HepG2 (cell line): ENCODE measurements around the gene CRKL. TPM values are rescaled to one million over a fixed set of nuclear protein-coding genes. Genes with fewer than 3 reads are reported as not detected.

Experiments
- ATAC-seq: fragments of 200-7000 bp; cut with Tn5 transposase; 3 replicates; pipeline ENCODE4 v1.9.1; 2020; ENCODE audit warnings: mild to moderate bottlenecking, moderate library complexity
- BruUV-seq: library from RNA; stranded (reverse); fragments of 400-500 nt; replicated peaks from 2 replicates; lab custom pipeline; 2021; lab: Mats Ljungman, UMichigan
- CTCF ChIA-PET: fragments of 300-600 bp; formaldehyde crosslinking; extraction: SDS; loops from one replicate; lab custom pipeline; 2021; ENCODE audit warnings: low total read pairs, inconsistent platforms, low intra/inter-chr PET ratio; lab: Yijun Ruan, JAX
- POLR2A ChIA-PET: fragments of 350-600 bp; sonication (Branson Sonifier 250); formaldehyde crosslinking; loops from one replicate; lab custom pipeline; 2020; ENCODE audit warnings: antibody characterized with exemption, inconsistent platforms; lab: Yijun Ruan, JAX
- DNase-seq: peaks from one replicate; pipeline ENCODE4 v3.0.0-alpha.2; 2015; ENCODE audit warnings: low spot score
- FAIRE-seq: peaks from 3 replicates; lab custom pipeline; 2011; peaks lifted over from hg19 to GRCh38; lab: Jason Lieb, UNC
- H2AFZ ChIP-seq: one replicate; pipeline ENCODE4 v1.6.1; 2011; ENCODE audit warnings: low read length, inconsistent platforms
- H3K27ac ChIP-seq: fragments of 300-600 bp; 3 replicates; pipeline ENCODE4 v1.8.0; 2011; ENCODE audit warnings: mixed run types, mild to moderate bottlenecking, mixed read lengths, low read length, inconsistent platforms; ENCODE audit not compliant: insufficient read depth; ENCODE audit errors: extremely low read length
- H3K27me3 ChIP-seq, 2 experiments: fragments of 200-600 bp in 1 of 2; 2 replicates in 1 of 2; 3 replicates in 1 of 2; pipeline versions ENCODE4 v1.6.0 to v1.8.0; 2011; ENCODE audit warnings: low read length in 2 of 2, mild to moderate bottlenecking in 2 of 2, moderate library complexity in 2 of 2, inconsistent platforms in 1 of 2; ENCODE audit not compliant: insufficient read depth in 2 of 2, control insufficient read depth in 1 of 2
- H3K36me3 ChIP-seq, 2 experiments: fragments of 200-600 bp in 1 of 2; replicated peaks in 1 of 2; 2 replicates in 1 of 2; 3 replicates in 1 of 2; pipeline versions ENCODE4 v1.5.1 to v1.8.0; 2011; ENCODE audit warnings: low read length in 2 of 2, inconsistent platforms in 1 of 2; ENCODE audit not compliant: insufficient read depth in 2 of 2, control insufficient read depth in 1 of 2
- H3K4me1 ChIP-seq: 2 replicates; pipeline ENCODE4 v1.5.1; 2012; ENCODE audit warnings: low read length, inconsistent platforms; ENCODE audit not compliant: insufficient read depth
- H3K4me2 ChIP-seq: 2 replicates; pipeline ENCODE4 v1.6.0; 2011; ENCODE audit warnings: low read depth, low read length, inconsistent platforms
- H3K4me3 ChIP-seq, 3 experiments: fragments of 200-600 bp in 1 of 3; sonication (generic), shearing (Covaris generic) in 1 of 3; replicated peaks in 1 of 3; 2 replicates each; pipeline ENCODE4 v1.5.1; 2011 to 2016; ENCODE audit warnings: low read length in 3 of 3, inconsistent platforms in 2 of 3, low read depth in 2 of 3, mild to moderate bottlenecking in 2 of 3, control low read depth in 1 of 3, mixed read lengths in 1 of 3; ENCODE audit not compliant: insufficient read depth in 1 of 3
- H3K79me2 ChIP-seq: one replicate; pipeline ENCODE4 v1.6.1; 2011; ENCODE audit warnings: low read length, inconsistent platforms; ENCODE audit not compliant: insufficient read depth
- H3K9ac ChIP-seq: 2 replicates; pipeline ENCODE4 v1.6.0; 2011; ENCODE audit warnings: mild to moderate bottlenecking, low read depth, low read length, inconsistent platforms; ENCODE audit not compliant: insufficient read depth
- H3K9me3 ChIP-seq: 2 replicates; pipeline ENCODE4 v1.5.1; 2012; ENCODE audit warnings: mild to moderate bottlenecking, low read length
- H4K20me1 ChIP-seq: 2 replicates; pipeline ENCODE4 v1.6.0; 2011; ENCODE audit warnings: inconsistent platforms, mild to moderate bottlenecking, low read length, moderate library complexity; ENCODE audit not compliant: insufficient read depth
- AHDC1 ChIP-seq: sonication (generic); formaldehyde crosslinking; IDR thresholded peaks from 2 replicates; pipeline ENCODE4 v1.5.1; 2020; ENCODE audit warnings: mild to moderate bottlenecking, missing genetic modification reagents, borderline replicate concordance
- KAT2B ChIP-seq: fragments of 150-350 bp; IDR thresholded peaks from 2 replicates; pipeline ENCODE4 v1.6.1; 2014; ENCODE audit warnings: low read depth, low read length, borderline replicate concordance
- NR1H2 ChIP-seq: sonication (generic); formaldehyde crosslinking; IDR thresholded peaks from 2 replicates; pipeline ENCODE4 v1.8.1; 2022; ENCODE audit warnings: low read depth, missing genetic modification reagents, borderline replicate concordance
- RORA ChIP-seq: sonication (generic); formaldehyde crosslinking; IDR thresholded peaks from 2 replicates; pipeline ENCODE4 v1.5.0; 2020; ENCODE audit warnings: mild to moderate bottlenecking, missing genetic modification reagents, moderate library complexity
- TEF ChIP-seq: sonication (generic); formaldehyde crosslinking; IDR thresholded peaks from 2 replicates; pipeline ENCODE4 v1.5.0; 2020; ENCODE audit warnings: missing genetic modification reagents
- ZBTB33 ChIP-seq: sonication (generic); formaldehyde crosslinking; IDR thresholded peaks from 2 replicates; pipeline ENCODE4 v1.4.0; 2020; ENCODE audit warnings: missing genetic modification reagents
- ZFP82 ChIP-seq: sonication (generic); formaldehyde crosslinking; IDR thresholded peaks from 2 replicates; pipeline ENCODE4 v1.5.1; 2020; ENCODE audit warnings: mild to moderate bottlenecking, missing genetic modification reagents, borderline replicate concordance
- ZNF10 ChIP-seq: sonication (generic); formaldehyde crosslinking; IDR thresholded peaks from 2 replicates; pipeline ENCODE4 v1.4.0; 2020; ENCODE audit warnings: mild to moderate bottlenecking, low read depth, missing genetic modification reagents, borderline replicate concordance
- ZNF460 ChIP-seq: sonication (generic); formaldehyde crosslinking; IDR thresholded peaks from 2 replicates; pipeline ENCODE4 v1.5.1; 2020; ENCODE audit warnings: missing genetic modification reagents, mild to moderate bottlenecking, borderline replicate concordance
- ZNF501 ChIP-seq: sonication (generic); formaldehyde crosslinking; IDR thresholded peaks from 2 replicates; pipeline ENCODE4 v1.5.1; 2020; ENCODE audit warnings: mild to moderate bottlenecking, moderate library complexity, missing genetic modification reagents
- ZNF543 ChIP-seq: sonication (generic); formaldehyde crosslinking; IDR thresholded peaks from 2 replicates; pipeline ENCODE4 v1.4.0; 2020; ENCODE audit warnings: mild to moderate bottlenecking, missing genetic modification reagents
- ZNF567 ChIP-seq: sonication (generic); formaldehyde crosslinking; IDR thresholded peaks from 2 replicates; pipeline ENCODE4 v1.8.1; 2023; ENCODE audit warnings: mild to moderate bottlenecking, missing genetic modification reagents, borderline replicate concordance
- ZNF577 ChIP-seq: sonication (generic); formaldehyde crosslinking; IDR thresholded peaks from 2 replicates; pipeline ENCODE4 v1.4.0; 2020; ENCODE audit warnings: mild to moderate bottlenecking, low read depth, missing genetic modification reagents, borderline replicate concordance
- ZNF737 ChIP-seq: sonication (generic); formaldehyde crosslinking; IDR thresholded peaks from 2 replicates; pipeline ENCODE4 v1.5.0; 2020; ENCODE audit warnings: missing genetic modification reagents, mild to moderate bottlenecking, borderline replicate concordance
- ZNF850 ChIP-seq: sonication (generic); formaldehyde crosslinking; conservative IDR thresholded peaks from 2 replicates; pipeline ENCODE4 v1.9.0; 2021; ENCODE audit warnings: mild to moderate bottlenecking, missing genetic modification reagents
- WGBS: methylation state at CpG from one replicate; pipeline ENCODE4 v1.1.6; 2017; ENCODE audit warnings: low lambda C conversion rate; 5-methylcytosine and 5-hydroxymethylcytosine counted together
- in situ Hi-C: cut with HindIII; loops from 2 replicates; pipeline ENCODE4 v1.10.0; 2017; ENCODE audit warnings: low pct_unique_long_range_greater_than_20kb; ENCODE audit not compliant: extremely low pct_ligation_motif_present
- intact Hi-C: fragments of 100-400 bp; cut with micrococcal nuclease; formaldehyde crosslinking; loops from one replicate; pipeline ENCODE4 v1.10.0; 2022; ENCODE audit not compliant: unreplicated experiment
- polyA plus RNA-seq, 8 experiments: library from polyadenylated mRNA; depleted of rRNA in 3 of 8; stranded (reverse) in 7 of 8; unstranded in 1 of 8; fragments of >200 nt; fragmentation: Illumina TruSeq in 4 of 8; extraction: Trizol in 4 of 8; gene quantifications; 2 replicates each; pipeline versions ENCODE4 v1.2.1 to v1.2.3, GENCODE V29; 2011 to 2016; ENCODE audit warnings: low read depth in 4 of 8, missing spikeins in 1 of 8, mixed read lengths in 1 of 8; ENCODE audit not compliant: insufficient read depth in 1 of 8
- total RNA-seq, 5 experiments: library from RNA; depleted of rRNA; stranded (reverse); fragments of >200 nt; fragmentation: Illumina TruSeq; extraction: Trizol; gene quantifications; 2 replicates each; pipeline ENCODE4 v1.2.3, GENCODE V29; 2016; ENCODE audit warnings: low read depth in 1 of 5

The CRKL gene
- total and polyA plus RNA-seq, 2 of the 13 experiments (the other 11 are each of a cell fraction or from before 2014, with no cell fraction given), result 37.4 to 60.6 TPM

GRCh38 chr22:20982563-20982882 lies 65.3 kb downstream of the CRKL start:
- H3K9me3 ChIP-seq, result 0 out of 2 replicates have a peak, but pooled peaks cover 4% of the 10 kb centered on the region
- in situ Hi-C loops, result no loop called here
- H4K20me1 ChIP-seq, result no peaks in the 10 kb centered on the region
- peak overlapping the region; percentile 80 for H3K27ac ChIP-seq
- POLR2A ChIA-PET, result interaction anchor here (0.6 to 4.3 kb wide), 23 partner anchors 9 to 205 kb away, joined by 3 to 45 read pairs (median 7); partner anchors contain the start of genes AIFM3, CRKL, P2RX6 and THAP7
- H3K4me3 ChIP-seq, result peak overlapping the region; percentile 67 to 98 (median 83)
- H3K9ac ChIP-seq, result peak overlapping the region; percentile 79
- DNase-seq (no peak), ATAC-seq (peak; percentile 43), FAIRE-seq (no peak)
- WGBS, result 0% methylated on average over 10 of the region's 12 CpGs
- BruUV-seq, result TSS peak; percentile 18
- H3K79me2 ChIP-seq, result peaks cover 11% of the 10 kb centered on the region
- H2AFZ ChIP-seq, result no peak overlapping the region
- H3K36me3 ChIP-seq, result peaks cover 0 to 8% of the 10 kb centered on the region in 2 experiments; a peak in 3 of 5 replicates
- peak overlapping the region; percentile 97 for H3K4me2 ChIP-seq
- no peak for TF ChIP-seq ZNF10 (CRISPR knock-in tag)
- TF ChIP-seq ZNF460 (CRISPR knock-in tag), result 0 out of 2 replicates have a peak, but pooled peaks have one; percentile 16
- no peak for TF ChIP-seq NR1H2 (CRISPR knock-in tag)
- no peak for TF ChIP-seq ZNF577 (CRISPR knock-in tag)
- TF ChIP-seq ZNF501 (CRISPR knock-in tag), result no peak; the same call in 1 of the 2 replicates
- no peak for TF ChIP-seq ZBTB33
- TF ChIP-seq ZNF543 (CRISPR knock-in tag), result peak; percentile 50; the same call in 1 of the 2 replicates
- 0 out of 2 replicates have a peak, but pooled peaks have one; percentile 43 for TF ChIP-seq ZNF850 (CRISPR knock-in tag)
- TF ChIP-seq ZNF567 (CRISPR knock-in tag), result no peak
- peak; percentile 2; the same call in 1 of the 2 replicates for TF ChIP-seq ZFP82 (CRISPR knock-in tag)
- 0 out of 2 replicates have a peak, but pooled peaks have one; percentile 24 for TF ChIP-seq AHDC1 (CRISPR knock-in tag)
- no peak for TF ChIP-seq TEF
- no peak for TF ChIP-seq ZNF737 (CRISPR knock-in tag)
- TF ChIP-seq RORA (CRISPR knock-in tag), result no peak
- TF ChIP-seq KAT2B, result no peak
- peaks cover 39% of the 10 kb centered on the region for H3K4me1 ChIP-seq
- CTCF ChIA-PET, result interaction anchor here (1.7 kb wide), 1 partner anchor 20 kb away, joined by 7 read pairs; no protein-coding TSS in a partner anchor
- intact Hi-C loops, result no loop called here
- H3K27me3 ChIP-seq, result no peaks in the 10 kb centered on the region; a peak in 1 of 5 replicates
